Measurements from ENCODE around the gene IL16.

IL16 gene

GRCh38 chr15:81277851-81278250, 81.2 kb downstream of the IL16 start:
- no peaks in the 10 kb centered on the region for H3K27me3 Mint-ChIP-seq
- H3K9me3 Mint-ChIP-seq: peaks cover 12% of the 10 kb centered on the region
- peaks cover 20% of the 10 kb centered on the region for H3K36me3 Mint-ChIP-seq (ENCODE audit: low read depth)
- no peak for DNase-seq
- no peak overlapping the region for H3K27ac Mint-ChIP-seq
- H3K4me1 Mint-ChIP-seq (ENCODE audit: low read depth): peaks cover 62% of the 10 kb centered on the region
- H3K4me3 Mint-ChIP-seq: no peak overlapping the region

DNA sequence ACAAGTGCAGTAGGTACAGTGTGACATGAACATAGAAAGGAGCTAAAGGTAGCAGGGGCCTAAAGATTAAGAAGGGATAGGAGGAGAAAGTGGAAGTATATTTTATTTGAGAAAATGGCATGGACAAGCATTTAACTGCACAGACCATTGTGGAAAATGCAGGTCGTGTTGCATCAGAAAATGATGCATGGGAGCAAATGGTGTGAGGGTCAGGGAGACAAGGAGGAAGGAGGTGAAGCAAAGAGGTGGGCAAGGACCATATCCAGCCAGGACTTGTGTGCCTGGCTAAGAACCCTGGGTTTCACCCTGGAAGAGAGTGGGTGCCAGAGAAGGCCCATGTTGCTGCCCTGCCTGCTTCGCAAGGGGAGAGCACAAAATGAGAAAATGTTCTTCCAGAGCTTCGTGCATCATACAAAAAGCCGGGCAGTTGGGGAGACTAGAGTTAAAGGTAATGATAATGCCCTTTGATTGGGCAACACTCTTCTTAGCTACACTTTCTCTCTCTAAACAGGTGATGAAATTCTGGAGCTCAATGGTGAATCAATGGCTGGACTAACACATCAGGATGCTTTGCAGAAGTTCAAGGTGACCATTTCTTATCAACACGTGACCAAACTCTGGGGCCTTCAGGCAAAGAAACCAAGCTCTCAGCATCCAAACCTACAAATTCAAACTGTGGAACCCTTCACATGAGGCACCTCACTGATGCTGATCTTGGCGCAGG, 81.8 kb downstream of the IL16 start:
- Mint-ChIP-seq H3K4me1 (ENCODE audit: low read depth) (peaks cover 62% of the 10 kb centered on the region), H3K27me3 (no peaks in the 10 kb centered on the region), H3K36me3 (ENCODE audit: low read depth) (peaks cover 23% of the 10 kb centered on the region), H3K4me3 (no peak overlapping the region), H3K27ac (no peak overlapping the region), H3K9me3 (peaks cover 12% of the 10 kb centered on the region)
- no peak for DNase-seq

DNA sequence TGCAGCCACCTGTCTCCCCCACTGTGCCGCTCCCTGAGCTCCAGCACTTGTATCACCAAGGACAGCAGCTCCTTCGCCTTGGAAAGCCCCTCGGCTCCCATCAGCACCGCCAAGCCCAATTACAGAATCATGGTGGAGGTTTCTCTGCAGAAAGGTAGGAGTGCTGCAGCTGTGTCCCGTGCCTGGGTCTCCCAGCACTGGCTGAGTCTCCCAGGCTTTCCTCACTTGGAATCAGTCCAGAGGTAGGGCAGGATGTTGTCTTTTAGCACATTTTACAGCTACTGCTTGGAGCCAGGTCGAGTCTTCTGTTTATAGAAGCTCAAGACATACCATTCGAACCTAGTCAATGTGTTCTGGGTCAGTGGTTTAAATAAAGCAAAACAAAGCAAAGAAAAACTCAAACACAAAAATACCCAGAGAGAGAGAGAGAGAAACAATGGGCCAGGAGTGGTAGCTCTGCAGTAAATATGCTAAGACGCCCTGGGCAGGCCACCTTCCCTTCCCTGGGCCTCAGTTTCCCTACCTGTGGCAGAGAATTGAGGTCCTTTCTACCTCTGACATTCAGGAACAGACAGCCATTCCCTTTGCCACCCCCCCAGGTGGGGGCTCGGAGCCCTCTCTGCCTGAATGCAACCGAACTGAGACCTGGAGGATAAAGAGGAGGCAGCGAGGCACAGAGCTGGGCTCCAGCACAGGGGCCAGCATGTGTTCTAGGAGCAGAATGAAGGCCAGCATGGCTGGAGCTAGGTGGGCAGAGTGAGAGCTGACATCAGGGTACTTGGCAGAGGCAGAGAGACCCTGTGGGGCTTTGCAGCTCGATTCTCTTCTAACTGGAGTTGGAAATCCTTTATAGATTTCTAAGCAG, 83.2 kb downstream of the IL16 start:
- Mint-ChIP-seq H3K27me3 (no peaks in the 10 kb centered on the region), H3K36me3 (ENCODE audit: low read depth) (peaks cover 26% of the 10 kb centered on the region), H3K9me3 (peaks cover 12% of the 10 kb centered on the region), H3K27ac (no peak overlapping the region), H3K4me1 (ENCODE audit: low read depth) (peaks cover 66% of the 10 kb centered on the region), H3K4me3 (no peak overlapping the region)
- no peak for DNase-seq

DNA sequence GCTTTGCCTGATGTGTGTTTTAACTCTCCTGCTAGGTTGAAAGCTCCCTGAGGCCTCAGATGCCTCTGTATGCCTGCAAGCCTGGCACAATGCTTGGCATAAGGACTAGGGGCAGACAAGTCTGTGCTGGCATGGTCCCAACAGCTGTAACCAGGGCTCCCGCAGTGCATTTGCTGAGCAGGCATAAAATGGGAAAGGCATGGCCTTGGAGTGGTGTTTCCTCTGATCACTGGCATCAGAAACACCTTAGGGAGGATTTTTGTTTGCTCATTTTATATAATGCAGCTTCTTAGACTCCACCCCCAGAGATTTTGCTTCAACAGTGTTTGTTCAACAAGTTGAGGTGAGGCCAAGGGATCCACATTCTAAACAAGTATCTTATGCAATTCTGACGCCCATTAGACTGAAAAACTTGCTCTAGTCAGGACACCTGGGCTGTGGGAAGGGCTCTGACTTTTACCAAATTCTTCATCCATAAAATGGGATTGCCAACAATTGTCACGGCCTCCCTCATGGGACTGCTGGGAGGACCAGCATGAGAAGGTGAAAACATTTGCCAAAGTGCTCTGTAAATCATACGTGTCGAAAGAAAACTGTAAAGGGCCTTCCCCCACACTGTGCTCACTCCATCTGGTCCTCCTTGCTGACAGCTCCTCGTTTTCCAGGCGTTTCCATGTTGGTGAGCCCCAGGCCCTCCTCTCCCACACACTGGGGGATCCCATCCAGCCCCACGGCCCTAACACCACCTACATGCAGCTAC, 84.2 kb downstream of the IL16 start:
- Mint-ChIP-seq H3K36me3 (ENCODE audit: low read depth) (peaks cover 37% of the 10 kb centered on the region), H3K4me3 (no peak overlapping the region), H3K27ac (peak overlapping the region; percentile 53), H3K27me3 (no peaks in the 10 kb centered on the region), H3K4me1 (ENCODE audit: low read depth) (peaks cover 66% of the 10 kb centered on the region), H3K9me3 (peaks cover 12% of the 10 kb centered on the region)
- DNase-seq: peak; percentile 24

DNA sequence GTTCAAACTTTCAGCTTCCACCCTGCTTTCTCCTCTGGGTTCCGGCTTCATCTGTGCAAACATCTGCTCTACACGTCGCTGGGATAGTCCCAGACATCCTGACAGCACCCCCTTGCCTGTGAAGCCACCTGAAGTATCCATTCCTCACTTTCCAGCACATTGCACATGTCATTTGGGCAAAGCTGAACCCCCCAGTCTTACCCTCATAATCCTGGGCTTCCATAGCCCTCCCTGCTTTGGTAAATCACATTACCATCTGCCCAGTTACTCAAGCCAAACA, 84.7 kb downstream of the IL16 start:
- no peak overlapping the region for H3K4me3 Mint-ChIP-seq
- H3K4me1 Mint-ChIP-seq (ENCODE audit: low read depth): peaks cover 66% of the 10 kb centered on the region
- H3K27ac Mint-ChIP-seq: peak overlapping the region; percentile 53
- H3K9me3 Mint-ChIP-seq: peaks cover 12% of the 10 kb centered on the region
- peaks cover 40% of the 10 kb centered on the region for H3K36me3 Mint-ChIP-seq (ENCODE audit: low read depth)
- no peak for DNase-seq
- H3K27me3 Mint-ChIP-seq: no peaks in the 10 kb centered on the region

DNA sequence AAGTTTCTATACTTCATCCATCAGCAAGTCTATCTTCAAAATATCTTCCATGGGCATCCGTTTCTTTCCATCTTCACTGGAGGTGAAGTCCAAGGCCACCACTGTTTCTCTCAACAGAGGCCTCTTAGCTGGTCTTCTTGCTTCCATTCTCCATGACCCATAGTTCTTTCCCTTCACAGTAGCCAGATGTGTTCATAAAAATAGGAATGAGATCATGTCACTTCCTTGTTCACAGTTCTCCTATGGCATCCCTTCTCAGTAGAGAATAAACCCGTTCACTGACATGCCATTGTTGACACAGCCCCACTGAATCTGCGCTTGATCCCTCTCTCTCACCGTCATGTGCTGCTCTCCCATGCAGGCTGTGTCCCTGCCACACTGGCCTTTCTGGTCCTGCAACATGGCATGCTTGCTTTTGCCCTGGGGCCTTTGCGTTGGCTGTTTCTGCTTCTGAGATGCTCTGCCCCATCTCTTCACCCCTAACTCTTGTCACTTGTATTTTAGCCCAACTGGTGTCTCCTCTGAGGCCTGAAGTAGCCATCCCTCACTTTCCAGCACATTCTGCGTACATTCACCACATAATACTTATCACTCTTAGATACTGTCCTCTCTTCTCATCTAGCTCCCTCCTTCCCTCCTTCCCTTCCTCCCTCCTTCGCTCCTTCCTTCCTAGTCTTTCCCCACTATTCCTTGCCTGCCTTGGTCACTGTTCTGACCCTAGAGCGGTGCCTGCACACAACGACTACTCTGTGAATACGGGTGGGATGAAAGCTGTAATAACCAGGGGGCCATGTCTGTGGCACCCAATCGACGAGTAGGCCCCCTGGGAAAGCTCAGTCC, 85.3 kb downstream of the IL16 start:
- H3K4me1 Mint-ChIP-seq (ENCODE audit: low read depth): peaks cover 70% of the 10 kb centered on the region
- no peak overlapping the region for H3K27ac Mint-ChIP-seq
- H3K27me3 Mint-ChIP-seq: no peaks in the 10 kb centered on the region
- H3K9me3 Mint-ChIP-seq: peaks cover 8% of the 10 kb centered on the region
- no peak overlapping the region for H3K4me3 Mint-ChIP-seq
- H3K36me3 Mint-ChIP-seq (ENCODE audit: low read depth): peaks cover 36% of the 10 kb centered on the region
- DNase-seq: peak; percentile 27

GRCh38 chr15:81282606-81282895, 85.9 kb downstream of the IL16 start:
- no peak overlapping the region for H3K4me3 Mint-ChIP-seq

GRCh38 chr15:81282911-81283310, 86.2 kb downstream of the IL16 start:
- no peaks in the 10 kb centered on the region for H3K27me3 Mint-ChIP-seq
- peaks cover 37% of the 10 kb centered on the region for H3K36me3 Mint-ChIP-seq (ENCODE audit: low read depth)
- peaks cover 7% of the 10 kb centered on the region for H3K9me3 Mint-ChIP-seq
- no peak overlapping the region for H3K27ac Mint-ChIP-seq
- DNase-seq: peak; percentile 25
- no peak overlapping the region for H3K4me3 Mint-ChIP-seq
- H3K4me1 Mint-ChIP-seq (ENCODE audit: low read depth): peaks cover 76% of the 10 kb centered on the region

More at GRCh38 chr15:81282606-81282895, 85.9 kb downstream of the IL16 start:
- no peak for DNase-seq
- H3K4me1 Mint-ChIP-seq (ENCODE audit: low read depth): peaks cover 74% of the 10 kb centered on the region
- H3K9me3 Mint-ChIP-seq: peaks cover 7% of the 10 kb centered on the region
- no peaks in the 10 kb centered on the region for H3K27me3 Mint-ChIP-seq
- H3K27ac Mint-ChIP-seq: no peak overlapping the region
- peaks cover 36% of the 10 kb centered on the region for H3K36me3 Mint-ChIP-seq (ENCODE audit: low read depth)

GRCh38 chr15:81284256-81285031, 87.8 kb downstream of the IL16 start:
- no peak for DNase-seq
- Mint-ChIP-seq H3K4me1 (ENCODE audit: low read depth) (peaks cover 80% of the 10 kb centered on the region), H3K36me3 (ENCODE audit: low read depth) (peaks cover 35% of the 10 kb centered on the region), H3K4me3 (peak overlapping the region; percentile 77), H3K27ac (peak overlapping the region; percentile 93), H3K9me3 (peaks cover 12% of the 10 kb centered on the region), H3K27me3 (no peaks in the 10 kb centered on the region)

- Mint-ChIP-seq H3K4me3 (peak overlapping the region; percentile 77), H3K4me1 (ENCODE audit: low read depth) (peaks cover 80% of the 10 kb centered on the region), H3K27ac (peak overlapping the region; percentile 93), H3K9me3 (peaks cover 15% of the 10 kb centered on the region), H3K36me3 (ENCODE audit: low read depth) (peaks cover 36% of the 10 kb centered on the region), H3K27me3 (no peaks in the 10 kb centered on the region)
- DNase-seq: peak; percentile 29
Measured at GRCh38 chr15:81285461-81285860, 88.8 kb downstream of the IL16 start.

GRCh38 chr15:81286621-81287121, 90.0 kb downstream of the IL16 start:
- Mint-ChIP-seq H3K36me3 (ENCODE audit: low read depth) (peaks cover 36% of the 10 kb centered on the region), H3K4me1 (ENCODE audit: low read depth) (peaks cover 79% of the 10 kb centered on the region), H3K4me3 (peak overlapping the region; percentile 77), H3K9me3 (peaks cover 15% of the 10 kb centered on the region), H3K27me3 (no peaks in the 10 kb centered on the region), H3K27ac (peak overlapping the region; percentile 93)
- peak; percentile 59 for DNase-seq

DNA sequence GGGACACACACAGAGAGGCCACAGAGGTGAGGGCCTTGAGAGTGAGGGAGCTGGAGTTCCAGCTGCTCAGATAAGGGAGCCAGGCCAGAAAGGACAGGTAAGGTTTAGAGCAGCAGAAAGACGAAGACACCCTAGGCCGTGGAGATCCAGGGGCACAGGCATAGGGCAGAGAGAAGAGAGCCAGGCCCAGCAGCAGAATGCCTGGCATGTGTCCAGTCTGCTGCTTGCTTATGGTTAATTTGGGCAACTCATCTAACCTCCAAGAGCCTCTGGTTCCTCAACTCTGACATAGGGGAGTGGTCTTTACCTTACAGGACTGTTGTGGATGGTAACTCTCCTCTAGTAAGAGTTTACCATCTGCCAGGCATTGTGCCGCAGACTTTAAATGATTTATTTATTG, 91.4 kb downstream of the IL16 start:
- peak; percentile 27 for DNase-seq
- Mint-ChIP-seq H3K4me3 (no peak overlapping the region), H3K9me3 (peaks cover 15% of the 10 kb centered on the region), H3K36me3 (ENCODE audit: low read depth) (peaks cover 36% of the 10 kb centered on the region), H3K27ac (peak overlapping the region; percentile 93), H3K4me1 (ENCODE audit: low read depth) (peaks cover 87% of the 10 kb centered on the region), H3K27me3 (no peaks in the 10 kb centered on the region)

GRCh38 chr15:81288616-81289015, 91.9 kb downstream of the IL16 start:
- Mint-ChIP-seq H3K27me3 (no peaks in the 10 kb centered on the region), H3K4me3 (no peak overlapping the region), H3K36me3 (ENCODE audit: low read depth) (peaks cover 33% of the 10 kb centered on the region), H3K9me3 (peaks cover 15% of the 10 kb centered on the region), H3K27ac (peak overlapping the region; percentile 31), H3K4me1 (ENCODE audit: low read depth) (peaks cover 93% of the 10 kb centered on the region)
- DNase-seq: no peak

Measured in activated T-cell treated with anti-CD3 and anti-CD28 coated beads, Interleukin-2, amount 50 U/mL, for 24 hours (primary cell).